ENCODE results near the gene ST6GALNAC6. TPM values are rescaled to one million over a fixed set of nuclear protein-coding genes. Genes with fewer than 3 reads are reported as not detected.
A peak's percentile ranks its signal among the peaks of the same experiment; 100 is the strongest.

ST6GALNAC6 gene
- total and polyA plus RNA-seq, 11 donors = 28.4 to 75.9 (median 43.2) TPM

DNA sequence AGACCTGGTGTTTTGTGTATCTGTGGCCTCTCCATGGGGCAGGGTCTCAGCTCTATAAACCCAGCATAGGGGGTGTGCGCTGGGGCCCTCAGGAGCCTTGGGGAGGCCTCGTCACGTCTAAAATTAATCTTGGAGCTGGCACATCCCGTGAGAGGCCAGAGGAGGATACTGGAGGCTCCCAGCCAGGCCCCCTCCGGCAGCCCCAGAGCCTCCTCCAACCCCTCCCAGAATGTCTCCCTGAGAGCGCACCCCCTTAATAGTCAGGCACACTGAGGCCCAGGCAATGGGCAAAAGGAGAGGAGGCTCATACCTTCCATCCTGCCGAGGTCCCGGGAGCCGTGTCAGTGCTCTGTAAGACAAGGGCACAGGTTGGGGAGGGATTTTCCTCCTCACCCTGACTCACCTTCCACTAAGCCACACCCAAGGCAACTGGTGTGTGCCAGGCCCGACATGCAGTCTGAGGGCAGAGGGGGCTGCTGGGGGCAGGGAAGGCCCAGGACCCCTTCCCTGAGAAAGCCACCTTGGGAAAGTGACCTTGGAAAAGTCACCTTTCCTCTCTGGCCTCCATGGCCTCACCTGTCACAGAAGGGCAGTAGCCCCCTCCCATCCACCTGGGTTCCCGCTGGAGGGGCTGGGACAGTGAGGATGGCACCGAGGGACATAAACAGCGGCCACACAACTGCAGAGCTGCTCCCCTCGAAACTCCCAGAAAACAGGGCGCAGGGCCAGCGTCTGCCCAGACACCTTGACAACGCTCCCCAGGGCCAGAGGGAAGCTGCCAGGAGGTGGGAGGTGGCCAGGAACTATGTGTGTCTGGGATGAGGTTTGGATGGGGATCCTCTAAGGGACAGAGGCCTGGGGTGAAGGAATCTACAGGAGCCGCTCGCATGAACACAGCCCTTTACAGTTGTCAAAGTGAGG lies 24.8 kb downstream of the ST6GALNAC6 start:
- intact Hi-C loops (cut with DNase I) = loop anchor here in 9 of 10 donors (5.0 kb wide), 7 partner anchors 38 to 282 kb away; partner anchors contain the start of genes FPGS (in 5 of the 9), TOR2A (in 4 of the 9), CDK9 (in 2 of the 9) and ST6GALNAC4 (in 2 of the 9)
- Histone ChIP-seq H3K27me3 (no peaks in the 10 kb centered on the region), H3K9me3 (no peaks in the 10 kb centered on the region), H3K36me3 (peaks cover 0 to 40% (median 27%) of the 10 kb centered on the region in 9 donors), H3K4me1 (peaks cover 3 to 68% (median 49%) of the 10 kb centered on the region in 12 donors), H3K27ac (peak overlapping the region; percentile 30 to 98 (median 90)), H3K4me3 (peak overlapping the region in 7 of 12 donors; percentile 3 to 94 (median 69))
- TF ChIP-seq, protein P1, sequence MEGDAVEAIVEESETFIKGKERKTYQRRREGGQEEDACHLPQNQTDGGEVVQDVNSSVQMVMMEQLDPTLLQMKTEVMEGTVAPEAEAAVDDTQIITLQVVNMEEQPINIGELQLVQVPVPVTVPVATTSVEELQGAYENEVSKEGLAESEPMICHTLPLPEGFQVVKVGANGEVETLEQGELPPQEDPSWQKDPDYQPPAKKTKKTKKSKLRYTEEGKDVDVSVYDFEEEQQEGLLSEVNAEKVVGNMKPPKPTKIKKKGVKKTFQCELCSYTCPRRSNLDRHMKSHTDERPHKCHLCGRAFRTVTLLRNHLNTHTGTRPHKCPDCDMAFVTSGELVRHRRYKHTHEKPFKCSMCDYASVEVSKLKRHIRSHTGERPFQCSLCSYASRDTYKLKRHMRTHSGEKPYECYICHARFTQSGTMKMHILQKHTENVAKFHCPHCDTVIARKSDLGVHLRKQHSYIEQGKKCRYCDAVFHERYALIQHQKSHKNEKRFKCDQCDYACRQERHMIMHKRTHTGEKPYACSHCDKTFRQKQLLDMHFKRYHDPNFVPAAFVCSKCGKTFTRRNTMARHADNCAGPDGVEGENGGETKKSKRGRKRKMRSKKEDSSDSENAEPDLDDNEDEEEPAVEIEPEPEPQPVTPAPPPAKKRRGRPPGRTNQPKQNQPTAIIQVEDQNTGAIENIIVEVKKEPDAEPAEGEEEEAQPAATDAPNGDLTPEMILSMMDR (IDR thresholded peaks at IDR 0.05) = no peak
- TF ChIP-seq POLR2A (IDR thresholded peaks at IDR 0.05) = no peak
- ATAC-seq (peak; percentile 1 to 10 (median 4)), DNase-seq (peak in 2 of 5 donors; percentile 37 to 72)
- 63 to 70% (median 65%) methylated on average over 13 to 19 of the region's 19 CpGs for WGBS, 4 donors

DNA sequence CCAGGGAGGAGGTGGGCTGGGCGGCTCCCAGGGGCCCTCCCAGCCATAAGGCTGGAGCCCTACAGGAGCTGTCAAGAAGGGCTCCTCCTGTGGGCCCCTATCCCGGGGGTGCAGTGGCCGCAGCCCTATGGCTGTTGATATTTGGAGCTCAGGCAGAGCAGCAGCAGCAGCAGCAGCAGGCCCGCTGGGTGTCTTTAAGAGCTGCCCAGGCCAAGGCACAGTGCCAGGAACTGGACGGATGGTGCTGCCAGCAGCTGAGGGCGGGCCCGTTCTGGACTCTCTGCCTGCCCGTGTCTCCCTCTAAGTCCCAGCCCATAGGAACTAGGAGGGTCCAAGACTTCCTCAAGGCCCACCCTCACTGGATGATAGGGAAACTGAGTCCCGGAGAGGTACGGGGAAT lies 25.5 kb downstream of the ST6GALNAC6 start:
- no peaks in the 10 kb centered on the region for H3K9me3 ChIP-seq
- WGBS, 4 donors = 25 to 45% (median 39%) methylated on average over 7 to 10 of the region's 10 CpGs
- peaks cover 0 to 47% (median 31%) of the 10 kb centered on the region in 9 donors for H3K36me3 ChIP-seq
- peak overlapping the region in 11 of 12 donors; percentile 30 to 98 (median 91) for H3K27ac ChIP-seq
- peaks cover 3 to 75% (median 51%) of the 10 kb centered on the region in 12 donors for H3K4me1 ChIP-seq
- DNase-seq (peak; percentile 81 to 93 (median 84)), ATAC-seq (peak; percentile 50 to 67 (median 57))
- no peaks in the 10 kb centered on the region for H3K27me3 ChIP-seq
- intact Hi-C loops (cut with DNase I) = loop anchor here in 9 of 10 donors (2.0 to 5.0 kb wide), 8 partner anchors 38 to 282 kb away; partner anchors contain the start of genes TOR2A (in 5 of the 9), FPGS (in 4 of the 9), CDK9 (in 2 of the 9) and ST6GALNAC4 (in 2 of the 9)
- TF ChIP-seq, protein P1 (IDR thresholded peaks at IDR 0.05) = no peak
- no peak for TF ChIP-seq POLR2A (IDR thresholded peaks at IDR 0.05)
- peak overlapping the region in 7 of 12 donors; percentile 3 to 94 (median 15) for H3K4me3 ChIP-seq

DNA sequence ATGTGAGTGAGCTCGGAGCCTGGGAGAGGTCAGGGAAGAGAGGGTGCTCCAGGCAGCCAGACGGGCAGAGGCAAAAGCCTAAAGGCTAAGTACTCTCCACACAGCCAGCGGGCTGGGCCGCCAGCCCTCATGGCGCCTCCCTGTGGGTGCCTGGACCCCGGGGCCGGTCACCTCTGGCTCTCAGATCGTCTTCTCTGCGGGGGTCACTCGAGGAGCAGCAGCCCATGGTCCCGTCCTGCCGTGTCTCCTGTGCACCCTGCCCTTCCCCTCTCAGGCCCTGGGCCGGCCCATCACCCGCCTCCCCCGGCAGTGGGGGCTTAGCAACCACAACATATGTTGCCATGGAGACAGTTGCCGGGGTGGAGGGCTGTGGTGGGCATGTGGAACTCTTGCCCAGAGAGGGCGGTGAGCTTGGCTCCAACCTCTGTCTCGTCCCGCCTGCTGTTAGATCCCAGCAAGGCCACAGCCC lies 26.1 kb downstream of the ST6GALNAC6 start:
- Histone ChIP-seq H3K27ac (peak overlapping the region in 10 of 12 donors; percentile 9 to 96 (median 90)), H3K4me3 (peak overlapping the region in 2 of 12 donors; percentile 3 to 94), H3K4me1 (peaks cover 3 to 74% (median 51%) of the 10 kb centered on the region in 12 donors), H3K9me3 (no peaks in the 10 kb centered on the region), H3K36me3 (peaks cover 0 to 50% (median 34%) of the 10 kb centered on the region in 9 donors), H3K27me3 (no peaks in the 10 kb centered on the region)
- no peak for DNase-seq
- 62 to 74% (median 71%) methylated on average over 16 to 19 of the region's 19 CpGs for WGBS, 4 donors
- ATAC-seq = no peak
- TF ChIP-seq POLR2A (IDR thresholded peaks at IDR 0.05) = no peak
- TF ChIP-seq, protein P1 (IDR thresholded peaks at IDR 0.05) = no peak
- intact Hi-C loops (cut with DNase I) = loop anchor here in 9 of 10 donors (2.0 to 5.0 kb wide), 8 partner anchors 39 to 281 kb away; partner anchors contain the start of genes TOR2A (in 5 of the 9), FPGS (in 4 of the 9), CDK9 (in 2 of the 9) and ST6GALNAC4 (in 2 of the 9)

Measured in heart left ventricle (tissue), 16 donors.